Activated B cell treated with CpG ODN at 0.5 μM for 24 hours (primary cell): Measurements from ENCODE around the gene SHANK1. TPM values are rescaled to one million over a fixed set of nuclear protein-coding genes. Genes with fewer than 3 reads are reported as not detected.

Source experiments
- ATAC-seq: fragments of 200-7000 bp; cut with Tn5 transposase; one replicate; pipeline ENCODE4 v1.10.0; 2021; ENCODE audit warnings: low read depth, mild to moderate bottlenecking, moderate library complexity
- CTCF ChIA-PET: fragments of 350-600 bp; sonication (Branson Sonifier 250); formaldehyde crosslinking; loops from one replicate; lab custom pipeline; 2021; ENCODE audit warnings: antibody characterized with exemption; lab: Charles Lee
- POLR2A ChIA-PET: fragments of 350-600 bp; sonication (Branson Sonifier 250); formaldehyde crosslinking; loops from one replicate; lab custom pipeline; 2021; ENCODE audit warnings: antibody characterized with exemption; lab: Charles Lee
- DNase-seq: peaks from one replicate; pipeline ENCODE4 v3.0.0; 2022
- H3K27ac Mint-ChIP-seq: one replicate; pipeline ENCODE4 v1.8.0; 2020; ENCODE audit warnings: mixed read lengths
- H3K27me3 Mint-ChIP-seq: one replicate; pipeline ENCODE4 v1.8.0; 2021; ENCODE audit warnings: mixed read lengths
- H3K36me3 Mint-ChIP-seq: one replicate; pipeline ENCODE4 v1.8.0; 2021; ENCODE audit warnings: low read depth, mixed read lengths
- H3K4me1 Mint-ChIP-seq: one replicate; pipeline ENCODE4 v1.8.0; 2021; ENCODE audit warnings: mixed read lengths
- H3K4me3 Mint-ChIP-seq: one replicate; pipeline ENCODE4 v1.8.0; 2020; ENCODE audit warnings: mild to moderate bottlenecking, mixed read lengths
- H3K9me3 Mint-ChIP-seq: one replicate; pipeline ENCODE4 v1.8.0; 2020; ENCODE audit warnings: mixed read lengths
- intact Hi-C: fragments of 100-400 bp; cut with micrococcal nuclease; formaldehyde crosslinking; loops from one replicate; pipeline ENCODE4 v1.15.1; 2024
- total RNA-seq: library from RNA; stranded (reverse); gene quantifications from 2 replicates; pipeline ENCODE4 v1.2.3, GENCODE V29; 2022
- TF ChIP-seq, protein P1 (sequence below): fragments of 200-600 bp; IDR thresholded peaks from one replicate; pipeline ENCODE4 v1.8.0; 2022; ENCODE audit warnings: antibody characterized with exemption, mild to moderate bottlenecking

Gene SHANK1
- total RNA-seq, 1 donor from 2014 or later: not detected

DNA sequence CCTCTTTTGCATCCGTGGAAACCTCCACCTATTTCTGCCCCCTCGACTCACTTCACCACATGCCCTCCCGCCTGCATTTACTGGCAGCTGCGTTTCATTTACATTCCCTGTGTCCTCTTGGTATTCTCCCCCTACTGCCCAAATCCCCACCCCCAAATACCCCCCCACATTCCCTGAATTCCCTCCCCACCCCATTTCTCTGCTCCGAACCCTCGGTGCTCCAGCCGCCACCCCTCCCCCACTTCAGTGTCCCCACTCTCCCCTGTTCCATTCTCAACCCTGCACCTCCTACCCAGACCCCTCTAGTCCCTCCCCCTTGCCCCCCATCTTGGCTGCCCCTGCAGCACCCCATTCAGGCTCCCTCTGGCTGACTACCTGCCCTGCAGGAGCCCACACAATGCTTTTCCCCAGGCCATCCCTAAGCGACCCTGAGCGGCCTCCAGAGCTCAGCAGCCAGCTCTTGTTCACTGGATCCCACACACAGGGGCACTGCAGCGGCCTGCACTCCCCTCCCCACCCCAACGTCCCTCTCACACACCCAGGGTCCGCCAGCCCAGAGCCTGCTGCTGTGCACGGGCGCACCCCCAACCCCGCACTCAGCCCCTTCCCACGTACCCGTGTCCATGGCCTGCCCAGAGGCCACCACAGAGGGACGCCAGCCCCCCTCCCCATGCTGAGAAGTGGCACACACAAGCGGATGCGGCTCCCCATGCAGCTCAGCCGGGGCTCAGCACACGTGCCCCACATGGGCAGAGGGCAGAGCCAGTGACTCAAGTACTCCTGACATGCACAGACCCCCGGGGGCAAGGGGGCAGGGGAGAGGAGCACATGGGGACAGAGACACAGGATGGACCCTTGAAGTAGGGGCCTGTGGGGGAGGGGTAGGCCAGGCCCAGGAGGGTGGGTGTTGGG is 26.3 kb downstream of the SHANK1 start:
- DNase-seq: no peak
- Mint-ChIP-seq H3K4me3 (no peak overlapping the region), H3K27me3 (peaks cover 64% of the 10 kb centered on the region), H3K4me1 (peaks cover 3% of the 10 kb centered on the region), H3K9me3 (no peaks in the 10 kb centered on the region), H3K27ac (no peak overlapping the region), H3K36me3 (no peaks in the 10 kb centered on the region)
- ChIA-PET POLR2A (interaction anchor here (0.6 kb wide), 1 partner anchor 148 kb away, joined by 5 read pairs; no protein-coding TSS in a partner anchor), CTCF (no interaction called here)
- ATAC-seq: no peak
- TF ChIP-seq, protein P1, sequence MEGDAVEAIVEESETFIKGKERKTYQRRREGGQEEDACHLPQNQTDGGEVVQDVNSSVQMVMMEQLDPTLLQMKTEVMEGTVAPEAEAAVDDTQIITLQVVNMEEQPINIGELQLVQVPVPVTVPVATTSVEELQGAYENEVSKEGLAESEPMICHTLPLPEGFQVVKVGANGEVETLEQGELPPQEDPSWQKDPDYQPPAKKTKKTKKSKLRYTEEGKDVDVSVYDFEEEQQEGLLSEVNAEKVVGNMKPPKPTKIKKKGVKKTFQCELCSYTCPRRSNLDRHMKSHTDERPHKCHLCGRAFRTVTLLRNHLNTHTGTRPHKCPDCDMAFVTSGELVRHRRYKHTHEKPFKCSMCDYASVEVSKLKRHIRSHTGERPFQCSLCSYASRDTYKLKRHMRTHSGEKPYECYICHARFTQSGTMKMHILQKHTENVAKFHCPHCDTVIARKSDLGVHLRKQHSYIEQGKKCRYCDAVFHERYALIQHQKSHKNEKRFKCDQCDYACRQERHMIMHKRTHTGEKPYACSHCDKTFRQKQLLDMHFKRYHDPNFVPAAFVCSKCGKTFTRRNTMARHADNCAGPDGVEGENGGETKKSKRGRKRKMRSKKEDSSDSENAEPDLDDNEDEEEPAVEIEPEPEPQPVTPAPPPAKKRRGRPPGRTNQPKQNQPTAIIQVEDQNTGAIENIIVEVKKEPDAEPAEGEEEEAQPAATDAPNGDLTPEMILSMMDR: no peak
- intact Hi-C loops: no loop called here

DNA sequence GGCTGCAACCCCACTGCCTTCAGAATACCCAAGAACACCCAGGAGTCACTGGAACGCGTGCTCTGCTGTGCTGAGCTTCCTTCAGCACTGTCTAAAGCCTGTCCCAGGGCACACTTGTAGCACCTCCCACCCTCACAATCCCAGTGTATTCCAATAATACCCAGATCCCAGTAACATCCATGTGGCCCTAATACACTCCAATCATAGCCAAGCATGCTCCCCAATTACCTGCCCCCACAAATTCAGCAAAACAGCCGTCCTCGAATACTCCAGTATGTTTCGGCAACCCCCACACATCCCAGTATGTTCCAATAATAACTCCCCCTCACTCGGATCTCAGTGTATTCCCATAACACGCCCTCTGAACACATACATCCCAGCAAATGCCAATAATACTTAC is 29.2 kb downstream of the SHANK1 start:
- no peak overlapping the region for H3K27ac Mint-ChIP-seq
- no peaks in the 10 kb centered on the region for H3K9me3 Mint-ChIP-seq
- TF ChIP-seq, protein P1: no peak
- H3K36me3 Mint-ChIP-seq: no peaks in the 10 kb centered on the region
- CTCF ChIA-PET: no interaction called here
- no peak overlapping the region for H3K4me3 Mint-ChIP-seq
- H3K27me3 Mint-ChIP-seq: peaks cover 59% of the 10 kb centered on the region
- ATAC-seq: no peak
- peaks cover 2% of the 10 kb centered on the region for H3K4me1 Mint-ChIP-seq
- intact Hi-C loops: no loop called here
- POLR2A ChIA-PET: no interaction called here
- DNase-seq: no peak

DNA sequence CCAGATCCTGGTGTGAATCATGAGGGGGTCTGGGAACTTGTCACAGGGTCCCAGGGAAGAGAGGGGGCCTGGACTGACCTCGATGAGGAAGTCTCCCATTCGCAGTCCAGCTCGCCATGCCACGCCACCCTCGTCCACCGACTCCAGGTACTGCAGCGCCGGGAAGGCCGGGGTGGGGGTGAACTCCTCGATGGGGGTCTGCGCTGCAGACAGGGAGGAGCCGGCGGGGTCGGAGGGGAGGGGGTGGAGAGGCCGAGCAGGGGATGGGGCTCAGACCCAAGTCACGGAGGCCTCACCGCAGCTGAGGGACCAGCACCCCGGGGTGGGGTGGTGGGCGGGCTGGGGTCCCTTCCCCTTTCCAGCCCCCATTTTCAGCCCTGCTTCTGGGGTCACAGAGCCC is 30.8 kb downstream of the SHANK1 start:
- TF ChIP-seq, protein P1: no peak
- Mint-ChIP-seq H3K36me3 (no peaks in the 10 kb centered on the region), H3K4me1 (no peaks in the 10 kb centered on the region), H3K4me3 (no peak overlapping the region), H3K9me3 (no peaks in the 10 kb centered on the region), H3K27me3 (peaks cover 61% of the 10 kb centered on the region), H3K27ac (no peak overlapping the region)
- CTCF ChIA-PET: no interaction called here
- DNase-seq: no peak
- ATAC-seq: no peak
- intact Hi-C loops: no loop called here
- POLR2A ChIA-PET: interaction anchor here (0.7 kb wide), 1 partner anchor 305 kb away, joined by 3 read pairs; no protein-coding TSS in a partner anchor

DNA sequence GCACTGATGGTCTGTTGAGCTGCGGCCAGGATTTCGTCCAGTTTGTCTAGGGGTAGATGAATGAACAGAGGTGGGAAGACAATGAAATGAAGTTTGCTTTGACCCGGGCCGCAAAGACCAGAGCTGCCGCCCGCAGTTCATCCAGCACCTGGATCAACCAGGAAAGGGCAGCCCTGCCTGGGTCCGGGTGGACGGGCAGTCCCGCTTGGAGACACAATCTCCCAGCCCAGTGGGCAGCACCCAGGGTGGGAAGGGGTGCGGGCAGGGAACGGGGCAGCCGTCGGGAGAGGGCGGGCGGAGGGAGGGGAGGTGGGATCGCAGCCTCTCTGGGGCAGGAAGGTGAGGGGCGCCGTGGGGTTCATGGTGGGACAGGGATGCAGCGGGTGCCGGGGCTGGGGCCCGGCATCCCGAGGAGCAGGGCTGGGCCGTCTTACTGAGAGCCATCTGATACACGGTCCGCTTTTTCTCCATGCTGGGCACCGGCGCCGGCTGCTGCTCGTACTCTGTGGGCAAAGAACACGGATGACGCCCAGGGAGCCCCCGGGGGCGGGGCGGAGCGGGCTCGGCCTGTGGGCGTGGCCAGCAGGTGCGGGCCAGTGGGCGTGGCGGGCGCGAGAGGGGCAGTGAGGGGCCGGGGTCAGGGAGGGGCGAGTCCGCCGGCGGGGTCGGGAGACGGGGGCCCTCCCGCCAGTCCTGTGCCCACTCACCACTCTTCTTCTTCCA is 33.1 kb downstream of the SHANK1 start:
- Mint-ChIP-seq H3K27me3 (peaks cover 47% of the 10 kb centered on the region), H3K9me3 (no peaks in the 10 kb centered on the region), H3K4me3 (no peak overlapping the region), H3K4me1 (no peaks in the 10 kb centered on the region), H3K27ac (no peak overlapping the region), H3K36me3 (no peaks in the 10 kb centered on the region)
- no peak for DNase-seq
- ChIA-PET POLR2A (no interaction called here), CTCF (no interaction called here)
- ATAC-seq: no peak
- TF ChIP-seq, protein P1: no peak
- intact Hi-C loops: no loop called here
